Muscle of leg (tissue), 11 donors: ENCODE results near the gene FCHO2. TPM values are rescaled to one million over a fixed set of nuclear protein-coding genes. Genes with fewer than 3 reads are reported as not detected.
"Not testable (repeated sequence)": the region's sequence is repeated elsewhere in the genome, so short reads cannot be mapped to it uniquely, and the experiment has no call there.

Experiments
- DNase-seq: peaks from one replicate; pipeline ENCODE4 v3.0.0; 2013
- H3K27ac ChIP-seq: one replicate; pipeline ENCODE4 v1.5.1; 2013; ENCODE audit warnings: mild to moderate bottlenecking, low read length, control low read depth
- H3K27me3 ChIP-seq: one replicate; pipeline ENCODE4 v1.6.1; 2013; ENCODE audit warnings: low read length; ENCODE audit not compliant: control insufficient read depth, insufficient read depth
- H3K36me3 ChIP-seq: one replicate; pipeline ENCODE4 v1.6.1; 2013; ENCODE audit warnings: low read length; ENCODE audit not compliant: control insufficient read depth, insufficient read depth
- H3K4me1 ChIP-seq: one replicate; pipeline ENCODE4 v1.6.1; 2013; ENCODE audit warnings: low read length; ENCODE audit not compliant: control insufficient read depth, insufficient read depth
- H3K4me3 ChIP-seq: one replicate; pipeline ENCODE4 v1.5.1; 2013; ENCODE audit warnings: low read length, control low read depth
- H3K9me3 ChIP-seq: replicated peaks from 2 replicates; pipeline ENCODE4 v1.6.1; 2013; ENCODE audit warnings: low read depth, low read length; ENCODE audit not compliant: control insufficient read depth
- WGBS: methylation state at CpG from one replicate; pipeline ENCODE4 v1.1.5; 2013; ENCODE audit warnings: missing lambda C conversion rate; ENCODE audit not compliant: insufficient coverage; 5-methylcytosine and 5-hydroxymethylcytosine counted together
- polyA plus RNA-seq, 8 donors: library from polyadenylated mRNA; unstranded; fragments of 120-200 nt; gene quantifications; one replicate each; pipeline versions ENCODE4 v1.2.1 to v1.2.3, GENCODE V29; 2013; ENCODE audit warnings: inconsistent platforms in 1 of 8, low replicate concordance in 1 of 8; ENCODE audit not compliant: insufficient read length in 8 of 8, insufficient read depth in 1 of 8
- total RNA-seq: library from RNA; stranded (reverse); fragments of 120-200 nt; gene quantifications from one replicate; pipeline ENCODE4 v1.2.4, GENCODE V29; 2013

Gene FCHO2
- total and polyA plus RNA-seq, 9 donors = 13.1 to 20.1 (median 17.3) TPM

DNA sequence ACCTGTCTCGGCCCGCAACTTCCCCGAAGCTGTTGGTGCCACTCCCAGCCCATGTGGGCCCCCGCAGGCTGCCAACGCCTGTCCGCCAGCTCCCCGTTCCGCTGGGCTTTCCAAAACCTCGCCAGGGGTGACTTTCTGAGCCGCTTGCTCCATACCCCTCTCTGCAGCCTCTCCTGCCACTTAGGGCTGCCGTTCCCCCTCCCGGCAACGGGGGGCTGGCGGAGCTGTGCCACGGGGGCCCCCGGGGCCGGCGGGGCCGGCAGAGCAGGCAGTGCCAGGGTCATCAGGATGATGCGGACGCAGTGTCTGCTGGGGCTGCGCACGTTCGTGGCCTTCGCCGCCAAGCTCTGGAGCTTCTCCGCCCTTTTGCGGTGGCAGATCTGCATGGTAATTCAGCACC is 40.8 kb downstream of the FCHO2 start:
- Histone ChIP-seq H3K27me3 (no peaks in the 10 kb centered on the region), H3K4me3 (no peak overlapping the region), H3K9me3 (no peaks in the 10 kb centered on the region), H3K27ac (no peak overlapping the region), H3K36me3 (peaks cover 10% of the 10 kb centered on the region), H3K4me1 (no peaks in the 10 kb centered on the region)
- no peak for DNase-seq
- 95% methylated on average over 26 of the region's 28 CpGs for WGBS

DNA sequence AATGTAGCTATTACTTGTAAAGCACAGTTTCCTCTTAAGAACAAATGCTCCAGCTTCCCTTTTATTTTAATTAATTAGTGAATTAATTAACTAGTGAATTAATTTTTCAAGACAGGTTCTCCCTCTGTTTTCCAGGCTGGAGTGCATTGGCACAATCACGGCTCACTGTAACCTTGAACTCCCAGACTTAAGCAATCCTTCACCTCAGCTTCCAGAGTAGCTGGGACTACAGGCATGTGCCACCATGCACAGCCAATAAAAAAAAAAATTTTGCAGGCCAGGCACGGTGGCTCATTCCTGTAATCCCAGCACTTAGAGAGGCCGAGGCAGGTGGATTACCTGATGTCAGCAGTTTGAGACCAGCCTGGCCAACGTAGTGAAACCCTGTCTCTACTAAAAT is 44.1 kb downstream of the FCHO2 start:
- WGBS = 81% methylated on average over 2 of the region's 4 CpGs

DNA sequence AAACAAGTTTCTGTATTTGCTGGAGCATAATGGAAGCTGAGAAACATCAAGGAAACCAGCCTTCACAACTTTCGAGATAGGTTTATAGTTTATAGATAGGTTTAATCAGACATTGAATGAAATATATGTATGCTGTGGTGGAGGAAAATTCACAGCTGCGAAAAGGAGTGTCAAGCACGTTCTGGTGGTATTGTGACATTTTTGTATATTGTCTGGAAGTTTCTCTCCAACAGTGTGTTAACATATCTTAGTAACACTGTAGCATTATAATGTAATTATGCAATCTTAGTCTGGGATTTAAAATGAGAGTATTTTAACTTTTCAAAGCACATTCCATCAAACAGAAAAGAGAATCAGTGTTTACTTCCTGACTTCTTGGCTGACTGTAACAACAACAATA is 50.0 kb downstream of the FCHO2 start:
- Histone ChIP-seq H3K4me3 (no peak overlapping the region), H3K27me3 (no peaks in the 10 kb centered on the region), H3K4me1 (no peaks in the 10 kb centered on the region), H3K27ac (no peak overlapping the region), H3K9me3 (no peaks in the 10 kb centered on the region), H3K36me3 (peaks cover 3% of the 10 kb centered on the region)
- WGBS = 83% methylated on average over 1 of the region's 3 CpGs
- DNase-seq = no peak

More for the DNA sequence above, 44.1 kb downstream of the FCHO2 start:
- no peak overlapping the region for H3K4me3 ChIP-seq
- H3K9me3 ChIP-seq = no peaks in the 10 kb centered on the region
- H3K27me3 ChIP-seq = no peaks in the 10 kb centered on the region
- H3K27ac ChIP-seq = no peak overlapping the region
- H3K36me3 ChIP-seq = peaks cover 10% of the 10 kb centered on the region
- no peak for DNase-seq
- no peaks in the 10 kb centered on the region for H3K4me1 ChIP-seq

DNA sequence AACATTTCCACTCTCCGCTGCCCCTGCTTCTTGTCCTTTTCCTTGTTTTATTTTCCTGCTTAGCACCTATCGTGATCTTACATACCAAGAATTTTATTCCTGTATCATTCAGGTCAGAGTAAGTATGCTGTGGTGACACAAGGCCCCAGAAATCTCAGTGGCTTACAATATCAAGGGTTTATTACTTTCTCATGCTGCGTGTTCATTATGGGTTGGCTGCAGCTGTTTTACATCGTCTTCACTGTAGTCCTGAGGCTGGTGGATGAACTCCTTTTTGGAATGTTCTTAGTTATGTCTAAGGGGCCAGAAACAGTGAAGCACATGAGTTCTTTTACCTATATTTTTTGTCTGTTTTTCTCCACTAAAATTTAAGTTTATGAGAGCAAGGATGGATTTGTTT is 51.2 kb downstream of the FCHO2 start:
- DNase-seq = no peak
- H3K27me3 ChIP-seq = no peaks in the 10 kb centered on the region
- WGBS = 80% methylated on average over 1 of the region's 4 CpGs
- peaks cover 3% of the 10 kb centered on the region for H3K36me3 ChIP-seq
- H3K4me1 ChIP-seq = no peaks in the 10 kb centered on the region
- no peaks in the 10 kb centered on the region for H3K9me3 ChIP-seq
- no peak overlapping the region for H3K4me3 ChIP-seq
- H3K27ac ChIP-seq = no peak overlapping the region

DNA sequence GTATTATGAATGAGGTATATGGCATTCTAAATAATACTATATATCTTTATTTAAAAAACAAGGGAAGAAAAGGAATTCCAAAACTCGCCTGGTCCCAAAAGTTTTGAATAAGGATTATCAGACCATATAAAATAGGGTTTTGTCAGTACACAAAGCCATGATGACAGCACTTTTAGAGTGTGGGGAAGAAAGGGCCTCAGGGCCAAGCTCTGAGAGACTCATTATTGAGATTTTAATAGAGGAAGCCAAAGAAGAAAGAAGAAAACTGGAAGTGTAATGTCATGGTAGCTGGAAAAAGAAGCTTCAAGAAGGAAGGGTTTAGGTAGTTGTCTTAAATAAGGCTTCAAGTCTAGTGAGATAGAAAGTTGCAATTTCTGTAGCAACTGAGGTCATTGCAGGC is 53.0 kb downstream of the FCHO2 start:
- no peaks in the 10 kb centered on the region for H3K9me3 ChIP-seq
- no peak overlapping the region for H3K4me3 ChIP-seq
- H3K4me1 ChIP-seq = no peaks in the 10 kb centered on the region
- no peaks in the 10 kb centered on the region for H3K27me3 ChIP-seq
- WGBS = no CpG with 5 or more reads among the region's 1 CpG
- peaks cover 3% of the 10 kb centered on the region for H3K36me3 ChIP-seq
- DNase-seq = no peak
- no peak overlapping the region for H3K27ac ChIP-seq

DNA sequence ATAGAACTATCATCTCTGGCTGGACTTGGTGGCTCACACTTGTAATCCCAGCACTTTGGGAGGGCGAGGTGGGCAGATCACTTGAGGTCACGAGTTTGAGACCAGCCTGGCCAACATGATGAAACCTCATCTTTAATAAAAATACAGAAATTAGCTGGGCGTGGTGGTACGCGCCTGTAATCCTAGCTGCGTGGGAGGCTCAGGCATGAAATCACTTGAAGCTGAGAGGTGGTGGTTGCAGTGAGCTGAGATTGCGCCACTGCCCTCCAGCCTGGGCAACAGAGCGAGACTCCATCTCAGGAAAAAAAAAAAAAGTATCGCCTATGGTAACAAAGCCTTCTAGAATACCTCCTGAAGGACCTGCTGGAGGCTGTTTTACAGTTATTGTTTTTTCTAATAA is 55.8 kb downstream of the FCHO2 start:
- WGBS = 99% methylated on average over 7 of the region's 9 CpGs
- H3K27me3 ChIP-seq, DNase-seq, H3K4me3 ChIP-seq, H3K36me3 ChIP-seq, H3K4me1 ChIP-seq, H3K9me3 ChIP-seq, H3K27ac ChIP-seq: not testable (repeated sequence)

DNA sequence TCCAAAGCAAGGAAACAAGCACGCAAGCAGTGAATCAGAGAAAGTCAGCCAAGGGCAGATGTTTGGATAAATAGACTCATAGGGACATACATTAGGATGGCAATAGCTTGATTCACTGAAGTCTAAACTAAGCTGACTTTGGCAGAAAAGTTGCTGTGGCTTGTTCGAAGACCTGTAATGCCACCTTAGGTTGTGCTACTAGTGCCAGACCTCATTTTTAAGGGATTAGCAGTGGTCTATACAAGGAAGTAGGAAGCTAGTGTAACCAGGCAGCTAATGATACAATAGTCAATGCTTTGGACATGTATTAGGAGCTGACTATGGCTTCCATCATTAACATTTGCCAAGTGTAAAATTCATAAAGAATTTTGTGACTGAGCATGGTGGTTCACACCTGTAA is 63.1 kb downstream of the FCHO2 start:
- Histone ChIP-seq H3K4me3 (no peak overlapping the region), H3K4me1 (no peaks in the 10 kb centered on the region), H3K27me3 (no peaks in the 10 kb centered on the region), H3K36me3 (peaks cover 10% of the 10 kb centered on the region), H3K27ac (no peak overlapping the region), H3K9me3 (no peaks in the 10 kb centered on the region)
- 100% methylated on average over 2 of the region's 2 CpGs for WGBS
- DNase-seq = no peak

DNA sequence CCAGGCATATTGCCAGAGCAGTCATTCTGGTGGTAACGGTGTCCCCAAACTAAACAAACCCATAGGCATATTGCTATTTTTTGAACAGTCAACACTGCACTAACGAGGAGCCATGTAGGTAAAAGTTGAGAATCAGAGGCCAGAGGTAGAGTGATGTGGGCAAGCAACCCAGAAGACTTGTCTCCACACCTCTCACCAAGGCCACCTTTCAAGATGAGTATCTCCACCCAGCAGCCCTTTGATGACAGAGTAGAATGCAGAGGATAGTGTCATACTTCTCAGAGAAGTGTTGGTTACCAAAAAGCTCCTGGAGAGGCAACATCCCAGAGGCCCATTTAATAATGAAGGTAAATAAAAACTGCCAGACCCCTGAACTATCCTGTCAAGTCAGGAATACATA is 63.9 kb downstream of the FCHO2 start:
- no CpG with 5 or more reads among the region's 2 CpGs for whole genome bisulfite sequencing
- Histone ChIP-seq H3K4me1 (no peaks in the 10 kb centered on the region), H3K9me3 (no peaks in the 10 kb centered on the region), H3K27ac (no peak overlapping the region), H3K4me3 (no peak overlapping the region), H3K36me3 (peaks cover 13% of the 10 kb centered on the region), H3K27me3 (no peaks in the 10 kb centered on the region)
- DNase-seq = no peak

DNA sequence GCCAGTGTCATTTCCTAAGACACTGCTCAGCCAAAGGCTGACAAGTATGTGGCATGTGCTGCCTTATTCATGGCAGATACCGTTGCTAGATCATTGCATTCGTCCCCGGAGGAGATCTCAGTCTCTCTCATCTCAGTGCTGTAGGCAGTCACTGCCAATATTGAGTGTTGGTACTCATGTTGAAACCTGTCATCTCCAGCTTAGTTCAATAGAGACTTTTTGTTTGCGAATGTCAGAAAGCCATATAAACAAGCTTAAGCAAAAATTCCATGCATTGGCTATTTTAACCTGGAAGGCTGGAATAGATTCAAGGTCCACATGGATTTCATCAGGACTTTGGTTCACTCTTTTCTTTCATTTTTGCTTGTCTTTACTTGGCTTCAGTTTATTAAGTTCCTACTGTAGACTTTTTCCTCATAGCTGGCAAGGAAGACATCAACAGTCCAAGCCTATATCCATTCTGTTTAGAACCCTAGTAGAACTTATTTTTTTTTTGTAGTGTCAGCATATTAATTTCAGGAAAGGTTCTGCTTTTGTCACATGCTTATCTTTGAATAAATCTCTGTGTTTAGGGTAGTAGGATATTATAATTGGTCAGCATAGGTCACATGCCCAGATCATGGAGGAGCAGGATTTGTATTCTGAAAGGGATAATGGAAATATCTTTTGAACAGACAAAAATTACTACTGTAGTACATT is 66.8 kb downstream of the FCHO2 start:
- H3K4me3 ChIP-seq = no peak overlapping the region
- DNase-seq = peak; percentile 14
- H3K9me3 ChIP-seq = no peaks in the 10 kb centered on the region
- peaks cover 18% of the 10 kb centered on the region for H3K36me3 ChIP-seq
- no peaks in the 10 kb centered on the region for H3K4me1 ChIP-seq
- WGBS = 82% methylated on average over 2 of the region's 4 CpGs
- no peaks in the 10 kb centered on the region for H3K27me3 ChIP-seq
- H3K27ac ChIP-seq = no peak overlapping the region

DNA sequence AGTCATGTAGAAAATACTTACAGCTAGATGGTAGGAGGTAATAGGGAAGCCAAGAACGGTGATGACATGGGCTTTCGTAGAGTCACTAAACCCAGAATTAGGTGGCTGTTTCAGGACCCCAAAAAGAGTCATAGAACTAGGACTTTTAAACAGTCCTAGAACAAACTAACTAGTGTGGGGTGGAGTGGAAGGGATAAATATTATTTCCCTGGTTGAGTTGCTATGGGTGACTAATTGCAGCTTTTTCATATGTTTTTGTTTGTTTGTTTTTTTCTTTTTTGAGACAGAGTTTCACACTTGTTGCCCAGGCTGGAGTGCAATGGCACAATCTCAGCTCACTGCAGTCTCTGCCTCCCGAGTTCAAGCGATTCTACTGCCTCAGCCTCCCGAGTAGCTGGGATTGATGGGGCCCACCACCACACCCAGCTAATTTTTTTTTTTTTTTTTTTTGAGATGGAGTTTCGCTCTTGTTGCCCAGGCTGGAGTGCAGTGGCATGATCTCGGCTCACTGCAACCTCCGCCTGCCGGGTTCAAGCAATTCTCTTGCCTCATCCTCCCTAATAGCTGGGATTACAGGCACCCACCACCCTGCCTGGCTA is 69.2 kb downstream of the FCHO2 start:
- H3K27ac ChIP-seq, H3K9me3 ChIP-seq, DNase-seq, H3K4me3 ChIP-seq, H3K27me3 ChIP-seq, H3K4me1 ChIP-seq: not testable (repeated sequence)
- H3K36me3 ChIP-seq = peaks cover 14% of the 10 kb centered on the region
- 87% methylated on average over 2 of the region's 9 CpGs for WGBS
